Endothelial cell of umbilical vein (primary cell): Measurements from ENCODE around the gene KLHDC9. TPM values are rescaled to one million over a fixed set of nuclear protein-coding genes. Genes with fewer than 3 reads are reported as not detected.

ENCODE experiments used
- BruUV-seq: library from RNA; stranded (reverse); fragments of 400-500 nt; replicated peaks from 2 replicates; lab custom pipeline; 2021; lab: Mats Ljungman, UMichigan
- CTCF ChIA-PET: fragments of 300-600, 350-600 bp; sonication (Branson Sonifier 250); formaldehyde crosslinking; loops from one replicate; lab custom pipeline; 2021; ENCODE audit warnings: antibody characterized with exemption, inconsistent platforms; lab: Charles Lee
- POLR2A ChIA-PET: fragments of 300-600, 350-600 bp; sonication (Branson Sonifier 250); formaldehyde crosslinking; loops from one replicate; lab custom pipeline; 2021; ENCODE audit warnings: antibody characterized with exemption, inconsistent platforms; lab: Charles Lee
- DNase-seq: peaks from one replicate; pipeline ENCODE4 v3.0.0-alpha.2; 2011; ENCODE audit warnings: low read depth, low spot score
- FAIRE-seq: peaks from 2 replicates; lab custom pipeline; 2011; peaks lifted over from hg19 to GRCh38; lab: Jason Lieb, UNC
- H2AFZ ChIP-seq: 2 replicates; pipeline ENCODE4 v1.6.0; 2012; ENCODE audit warnings: low read depth, low read length, control low read depth, inconsistent platforms
- H3K27ac ChIP-seq: 2 replicates; pipeline ENCODE4 v1.5.1; 2011; ENCODE audit warnings: low read depth, mild to moderate bottlenecking, control low read depth, low read length, moderate library complexity; ENCODE audit not compliant: insufficient read depth
- H3K27me3 ChIP-seq, 2 experiments: 2 replicates each; pipeline versions ENCODE4 v1.6.0 to v1.6.1; 2011; ENCODE audit warnings: low read length in 2 of 2, mixed read lengths in 1 of 2; ENCODE audit not compliant: control insufficient read depth in 2 of 2, insufficient read depth in 2 of 2
- H3K36me3 ChIP-seq, 2 experiments: 2 replicates in 1 of 2; 3 replicates in 1 of 2; pipeline ENCODE4 v1.5.1; 2011; ENCODE audit warnings: low read length in 2 of 2, mild to moderate bottlenecking in 1 of 2, moderate library complexity in 1 of 2; ENCODE audit not compliant: control insufficient read depth in 2 of 2, insufficient read depth in 2 of 2; ENCODE audit errors: extremely low read depth in 1 of 2
- H3K4me1 ChIP-seq: 3 replicates; pipeline ENCODE4 v1.5.1; 2011; ENCODE audit warnings: mild to moderate bottlenecking, low read length; ENCODE audit not compliant: control insufficient read depth, insufficient read depth; ENCODE audit errors: extremely low read depth
- H3K4me2 ChIP-seq: 2 replicates; pipeline ENCODE4 v1.6.1; 2011; ENCODE audit warnings: low read length, control low read depth, mixed read lengths; ENCODE audit not compliant: insufficient read depth
- H3K4me3 ChIP-seq, 3 experiments: fragments of 200-600 bp in 1 of 3; sonication (generic), shearing (Covaris generic) in 1 of 3; replicated peaks in 1 of 3; 2 replicates each; pipeline ENCODE4 v1.5.1; 2011 to 2016; ENCODE audit warnings: control low read depth in 3 of 3, low read length in 3 of 3, mild to moderate bottlenecking in 2 of 3, inconsistent platforms in 1 of 3, low read depth in 1 of 3, moderate library complexity in 1 of 3; ENCODE audit not compliant: insufficient read depth in 1 of 3
- H3K79me2 ChIP-seq: 2 replicates; pipeline ENCODE4 v1.6.0; 2012; ENCODE audit warnings: low read length, inconsistent platforms; ENCODE audit not compliant: control insufficient read depth, insufficient read depth
- H3K9ac ChIP-seq: replicated peaks from 2 replicates; pipeline ENCODE3; 2011; ENCODE audit warnings: low read length, control low read depth; ENCODE audit not compliant: insufficient read depth; ENCODE audit errors: extremely low read depth
- H3K9me1 ChIP-seq: replicated peaks from 3 replicates; pipeline ENCODE4 v1.6.0; 2011; ENCODE audit warnings: mild to moderate bottlenecking, low read length; ENCODE audit not compliant: control insufficient read depth, insufficient read depth; ENCODE audit errors: extremely low read depth
- H3K9me3 ChIP-seq: replicated peaks from 2 replicates; pipeline ENCODE4 v1.5.1; 2012; ENCODE audit warnings: low read length, inconsistent platforms; ENCODE audit not compliant: control insufficient read depth, insufficient read depth
- H4K20me1 ChIP-seq: replicated peaks from 2 replicates; pipeline ENCODE3; 2011; ENCODE audit warnings: mild to moderate bottlenecking, low read length; ENCODE audit not compliant: control insufficient read depth, insufficient read depth; ENCODE audit errors: extremely low read depth
- EZH2 ChIP-seq: IDR thresholded peaks from 2 replicates; pipeline ENCODE4 v1.6.1; 2012; ENCODE audit warnings: borderline replicate concordance, low read depth, mild to moderate bottlenecking, moderate library complexity, low read length, inconsistent platforms; ENCODE audit not compliant: severe bottlenecking
- FOS ChIP-seq: IDR thresholded peaks from 2 replicates; pipeline ENCODE4 v1.6.1; 2011; ENCODE audit warnings: mild to moderate bottlenecking, low read length, moderate library complexity, borderline replicate concordance; ENCODE audit not compliant: insufficient read depth
- GATA2 ChIP-seq: IDR thresholded peaks from 2 replicates; pipeline ENCODE4 v1.7.0; 2011; ENCODE audit warnings: low read depth, mild to moderate bottlenecking, moderate library complexity, mixed read lengths, low read length; ENCODE audit not compliant: insufficient read length, insufficient read depth
- JUN ChIP-seq: IDR thresholded peaks from 2 replicates; pipeline ENCODE4 v1.6.1; 2011; ENCODE audit warnings: borderline replicate concordance, low read depth; ENCODE audit not compliant: insufficient read length, insufficient read depth
- MYC ChIP-seq: IDR thresholded peaks from one replicate; pipeline ENCODE4 v1.6.1; 2011; ENCODE audit warnings: mild to moderate bottlenecking, low read depth, low read length
- POLR2A ChIP-seq: IDR thresholded peaks from 2 replicates; pipeline ENCODE4 v1.6.1; 2012; ENCODE audit warnings: low read depth, mild to moderate bottlenecking, control low read depth, low read length
- POLR2AphosphoS5 ChIP-seq: IDR thresholded peaks from 2 replicates; pipeline ENCODE4 v1.6.1; 2012; ENCODE audit warnings: low read depth, mild to moderate bottlenecking, control low read depth, low read length, moderate library complexity; ENCODE audit not compliant: insufficient read depth
- dilution Hi-C: fragments of 300-500 bp; cut with MboI; formaldehyde crosslinking; loops from one replicate; pipeline ENCODE4 v1.15.0; 2019; ENCODE audit warnings: low sequenced_read_pairs; ENCODE audit not compliant: extremely low pct_ligation_motif_present
- intact Hi-C: fragments of 100-400 bp; cut with micrococcal nuclease; formaldehyde crosslinking; loops from one replicate; pipeline ENCODE4 v1.10.0; 2022
- polyA plus RNA-seq, 4 experiments: library from polyadenylated mRNA; depleted of rRNA in 3 of 4; stranded (reverse) in 3 of 4; unstranded in 1 of 4; fragments of >200 nt; gene quantifications; 2 replicates each; pipeline versions ENCODE4 v1.2.1 to v1.2.3, GENCODE V29; 2011 to 2012; ENCODE audit warnings: missing spikeins in 1 of 4
- total RNA-seq: library from RNA; stranded (reverse); gene quantifications from 2 replicates; pipeline ENCODE4 v1.2.3, GENCODE V29; 2021
- TF ChIP-seq, protein P1 (sequence below), 2 donors: IDR thresholded peaks; 1 replicate in 1 of 2; 2 replicates in 1 of 2; pipeline ENCODE4 v1.5.1; 2011; ENCODE audit warnings: low read length in 2 of 2, mild to moderate bottlenecking in 2 of 2, moderate library complexity in 2 of 2, control low read depth in 1 of 2, inconsistent platforms in 1 of 2, low read depth in 1 of 2; ENCODE audit not compliant: insufficient read depth in 1 of 2; ENCODE audit errors: extremely low read depth in 1 of 2
- TF ChIP-seq, protein P2 (sequence below): IDR thresholded peaks from 2 replicates; pipeline ENCODE4 v1.6.1; 2011; ENCODE audit not compliant: insufficient read depth, insufficient read length

The KLHDC9 gene
- total and polyA plus RNA-seq, 2 donors (not counting 3 experiments of a cell fraction or from before 2014, with no cell fraction given) = 1.1 to 2.6 TPM

DNA sequence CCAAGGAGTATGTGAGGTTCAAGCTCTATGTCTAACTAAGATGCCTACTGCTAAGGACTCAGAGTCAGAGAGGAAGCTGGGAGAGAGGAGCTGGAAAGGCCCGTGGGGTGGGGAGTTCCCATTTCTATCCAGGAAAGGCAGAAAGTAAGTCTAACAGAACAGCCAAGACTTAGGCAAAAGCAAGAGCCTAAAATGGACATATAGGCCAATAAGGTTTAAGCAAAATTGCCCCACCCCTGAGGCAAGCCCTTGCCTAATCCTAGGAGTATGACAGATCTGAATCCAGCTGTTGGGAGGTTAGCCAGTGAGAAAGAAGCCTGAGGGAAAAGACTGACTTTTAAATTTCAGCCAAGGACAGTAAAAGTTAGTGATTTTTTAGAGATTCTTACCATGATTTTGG lies 1.6 kb upstream of the KLHDC9 start:
- intact Hi-C loops = loop anchor here (2.0 to 5.0 kb wide), 2 partner anchors 262 to 369 kb away; no protein-coding TSS in a partner anchor
- no peak for FAIRE-seq

More for the DNA sequence above, 1.6 kb upstream of the KLHDC9 start:
- ChIA-PET CTCF (interaction anchor here (0.7 to 7.6 kb wide), 14 partner anchors 9 to 261 kb away, joined by 3 to 197 read pairs (median 8); partner anchors contain the start of genes DEDD, F11R and USF1), POLR2A (no interaction called here)
- no peak for DNase-seq
- peaks cover 8% of the 10 kb centered on the region for H3K4me1 ChIP-seq
- H3K36me3 ChIP-seq = peaks cover 4 to 5% of the 10 kb centered on the region in 2 experiments
- TF ChIP-seq POLR2AphosphoS5 (no peak), FOS (no peak), EZH2 (no peak), GATA2 (no peak), JUN (no peak), MYC (no peak), POLR2A (no peak)
- TF ChIP-seq, protein P1, sequence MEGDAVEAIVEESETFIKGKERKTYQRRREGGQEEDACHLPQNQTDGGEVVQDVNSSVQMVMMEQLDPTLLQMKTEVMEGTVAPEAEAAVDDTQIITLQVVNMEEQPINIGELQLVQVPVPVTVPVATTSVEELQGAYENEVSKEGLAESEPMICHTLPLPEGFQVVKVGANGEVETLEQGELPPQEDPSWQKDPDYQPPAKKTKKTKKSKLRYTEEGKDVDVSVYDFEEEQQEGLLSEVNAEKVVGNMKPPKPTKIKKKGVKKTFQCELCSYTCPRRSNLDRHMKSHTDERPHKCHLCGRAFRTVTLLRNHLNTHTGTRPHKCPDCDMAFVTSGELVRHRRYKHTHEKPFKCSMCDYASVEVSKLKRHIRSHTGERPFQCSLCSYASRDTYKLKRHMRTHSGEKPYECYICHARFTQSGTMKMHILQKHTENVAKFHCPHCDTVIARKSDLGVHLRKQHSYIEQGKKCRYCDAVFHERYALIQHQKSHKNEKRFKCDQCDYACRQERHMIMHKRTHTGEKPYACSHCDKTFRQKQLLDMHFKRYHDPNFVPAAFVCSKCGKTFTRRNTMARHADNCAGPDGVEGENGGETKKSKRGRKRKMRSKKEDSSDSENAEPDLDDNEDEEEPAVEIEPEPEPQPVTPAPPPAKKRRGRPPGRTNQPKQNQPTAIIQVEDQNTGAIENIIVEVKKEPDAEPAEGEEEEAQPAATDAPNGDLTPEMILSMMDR (IDR thresholded peaks at IDR 0.05; ENCODE audit: extremely low read depth in 1 of 2, insufficient read depth in 1 of 2, low read depth in 1 of 2, low read length in 2 of 2) = no peak
- TF ChIP-seq, protein P2, sequence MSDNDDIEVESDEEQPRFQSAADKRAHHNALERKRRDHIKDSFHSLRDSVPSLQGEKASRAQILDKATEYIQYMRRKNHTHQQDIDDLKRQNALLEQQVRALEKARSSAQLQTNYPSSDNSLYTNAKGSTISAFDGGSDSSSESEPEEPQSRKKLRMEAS = no peak
- H2AFZ ChIP-seq = no peak overlapping the region
- H4K20me1 ChIP-seq = no peaks in the 10 kb centered on the region
- BruUV-seq = no TSS peak
- H3K9me3 ChIP-seq = no peaks in the 10 kb centered on the region
- dilution Hi-C loops = no loop called here
- H3K4me2 ChIP-seq = no peak overlapping the region
- H3K27me3 ChIP-seq = no peaks in the 10 kb centered on the region
- no peaks in the 10 kb centered on the region for H3K9me1 ChIP-seq
- H3K27ac ChIP-seq = no peak overlapping the region
- no peak overlapping the region for H3K4me3 ChIP-seq
- H3K9ac ChIP-seq = no peak overlapping the region
- H3K79me2 ChIP-seq = no peaks in the 10 kb centered on the region
